Karpas-422 (cell line): ENCODE data around the gene FBXO7. TPM values are rescaled to one million over a fixed set of nuclear protein-coding genes. Genes with fewer than 3 reads are reported as not detected.
"Not testable (repeated sequence)": the region's sequence is repeated elsewhere in the genome, so short reads cannot be mapped to it uniquely, and the experiment has no call there.

Source experiments
- DNase-seq: peaks from one replicate; pipeline ENCODE4 v3.0.0-alpha.2; 2015
- H2AFZ ChIP-seq: fragments of 200-600 bp; sonication (generic); 2 replicates; pipeline ENCODE4 v1.6.1; 2014; ENCODE audit warnings: antibody characterized with exemption, low read length, mixed read lengths
- H3K27ac ChIP-seq: fragments of 200-600 bp; sonication (generic); 2 replicates; pipeline ENCODE4 v1.5.1; 2014; ENCODE audit warnings: mild to moderate bottlenecking, low read length, moderate library complexity
- H3K27me3 ChIP-seq: fragments of 200-600 bp; sonication (generic); 2 replicates; pipeline ENCODE4 v1.6.1; 2014; ENCODE audit warnings: low read length, mixed read lengths
- H3K36me3 ChIP-seq: fragments of 200-600 bp; sonication (generic); 2 replicates; pipeline ENCODE4 v1.6.1; 2014; ENCODE audit warnings: low read length, mixed read lengths; ENCODE audit not compliant: insufficient read depth
- H3K4me1 ChIP-seq: fragments of 200-600 bp; sonication (generic); 2 replicates; pipeline ENCODE4 v1.6.1; 2014; ENCODE audit warnings: mild to moderate bottlenecking, low read length, mixed read lengths
- H3K4me2 ChIP-seq: fragments of 200-600 bp; sonication (generic); 2 replicates; pipeline ENCODE4 v1.6.1; 2014; ENCODE audit warnings: low read length, low read depth, mild to moderate bottlenecking; ENCODE audit not compliant: poor library complexity, severe bottlenecking
- H3K4me3 ChIP-seq: fragments of 200-600 bp; sonication (generic); 2 replicates; pipeline ENCODE4 v1.5.1; 2014; ENCODE audit warnings: mild to moderate bottlenecking, antibody characterized with exemption, low read length, mixed read lengths
- H3K79me2 ChIP-seq: fragments of 200-600 bp; sonication (generic); 2 replicates; pipeline ENCODE4 v1.6.1; 2014; ENCODE audit warnings: mild to moderate bottlenecking, low read length, mixed read lengths
- H3K9ac ChIP-seq: fragments of 200-600 bp; sonication (generic); 2 replicates; pipeline ENCODE4 v1.6.0; 2014; ENCODE audit warnings: low read length
- H3K9me2 ChIP-seq: fragments of 200-600 bp; sonication (generic), shearing (Covaris generic); replicated peaks from 2 replicates; pipeline ENCODE4 v1.6.0; 2014; ENCODE audit warnings: mild to moderate bottlenecking, low read length, moderate library complexity; ENCODE audit not compliant: insufficient read depth
- H3K9me3 ChIP-seq: fragments of 300-700, 200-600 bp; sonication (generic); 2 replicates; pipeline ENCODE4 v1.6.1; 2014; ENCODE audit warnings: low read length, mixed read lengths
- H4K20me1 ChIP-seq: fragments of 200-600 bp; sonication (generic); 2 replicates; pipeline ENCODE4 v1.6.1; 2014; ENCODE audit warnings: mild to moderate bottlenecking, antibody characterized with exemption, low read length, low read depth; ENCODE audit not compliant: insufficient read depth
- total RNA-seq: library from RNA; depleted of rRNA; stranded (reverse); fragments of >200 nt; shearing (Covaris generic); gene quantifications from 2 replicates; pipeline ENCODE4 v1.2.3, GENCODE V29; 2014; ENCODE audit warnings: low replicate concordance

FBXO7 gene
- total RNA-seq, 1 experiment from 2014 or later, result 110 TPM

GRCh38 chr22:32465661-32466060 lies 8.9 kb upstream of the FBXO7 start:
- Histone ChIP-seq H3K4me3 (no peak overlapping the region), H4K20me1 (no peaks in the 10 kb centered on the region), H3K4me2 (no peak overlapping the region), H2AFZ (no peak overlapping the region), H3K9ac (no peak overlapping the region), H3K27me3 (no peaks in the 10 kb centered on the region), H3K9me3 (no peaks in the 10 kb centered on the region), H3K9me2 (no peaks in the 10 kb centered on the region), H3K79me2 (no peaks in the 10 kb centered on the region), H3K27ac (no peak overlapping the region), H3K36me3 (no peaks in the 10 kb centered on the region), H3K4me1 (peaks cover 3% of the 10 kb centered on the region; the same call in 1 of the 2 replicates)
- no peak for DNase-seq

- H3K79me2 ChIP-seq, result no peaks in the 10 kb centered on the region
- DNase-seq, result no peak
- no peaks in the 10 kb centered on the region for H3K4me1 ChIP-seq
- H3K9me2 ChIP-seq, result no peaks in the 10 kb centered on the region
- H3K27me3 ChIP-seq, result no peaks in the 10 kb centered on the region
- H4K20me1 ChIP-seq, result no peaks in the 10 kb centered on the region
- H3K4me2 ChIP-seq, result no peak overlapping the region
- no peak overlapping the region for H3K27ac ChIP-seq
- H3K9ac ChIP-seq, result no peak overlapping the region
- no peaks in the 10 kb centered on the region for H3K36me3 ChIP-seq
- no peaks in the 10 kb centered on the region for H3K9me3 ChIP-seq
- no peak overlapping the region for H3K4me3 ChIP-seq
- no peak overlapping the region for H2AFZ ChIP-seq
Measured at GRCh38 chr22:32466496-32466895, 8.1 kb upstream of the FBXO7 start.

- Histone ChIP-seq H3K9ac (no peak overlapping the region), H3K27me3 (no peaks in the 10 kb centered on the region), H4K20me1 (no peaks in the 10 kb centered on the region), H3K79me2 (peaks cover 2% of the 10 kb centered on the region), H3K9me3 (no peaks in the 10 kb centered on the region), H3K4me3 (no peak overlapping the region), H3K9me2 (no peaks in the 10 kb centered on the region), H3K27ac (no peak overlapping the region), H2AFZ (no peak overlapping the region), H3K36me3 (no peaks in the 10 kb centered on the region), H3K4me1 (peaks cover 11% of the 10 kb centered on the region), H3K4me2 (no peak overlapping the region)
- no peak for DNase-seq
Measured at GRCh38 chr22:32469799-32470212, 4.8 kb upstream of the FBXO7 start.

- H4K20me1 ChIP-seq, result peaks cover 12% of the 10 kb centered on the region
- peaks cover 39% of the 10 kb centered on the region for H3K79me2 ChIP-seq
- H2AFZ ChIP-seq, result peak overlapping the region; percentile 95
- H3K4me1 ChIP-seq, result peaks cover 24% of the 10 kb centered on the region
- H3K4me3 ChIP-seq, result peak overlapping the region; percentile 97
- peak; percentile 81 for DNase-seq
- H3K9me2 ChIP-seq, result no peaks in the 10 kb centered on the region
- no peaks in the 10 kb centered on the region for H3K36me3 ChIP-seq
- H3K9me3 ChIP-seq, result no peaks in the 10 kb centered on the region
- H3K27ac ChIP-seq, result no peak overlapping the region
- no peaks in the 10 kb centered on the region for H3K27me3 ChIP-seq
- peak overlapping the region; percentile 90 for H3K4me2 ChIP-seq
- peak overlapping the region; percentile 87 for H3K9ac ChIP-seq
Measured at GRCh38 chr22:32473388-32473952, 1.1 kb upstream of the FBXO7 start.

GRCh38 chr22:32475468-32476010 lies 928 bp downstream of the FBXO7 start:
- H3K9me3 ChIP-seq, result no peaks in the 10 kb centered on the region
- peaks cover 32% of the 10 kb centered on the region for H3K4me1 ChIP-seq
- peak overlapping the region; percentile 90 for H3K4me2 ChIP-seq
- peak overlapping the region; percentile 87 for H3K9ac ChIP-seq
- H2AFZ ChIP-seq, result peak overlapping the region; percentile 95
- no peaks in the 10 kb centered on the region for H3K9me2 ChIP-seq
- H3K4me3 ChIP-seq, result peak overlapping the region; percentile 97
- peaks cover 3% of the 10 kb centered on the region; the same call in 1 of the 2 replicates for H3K36me3 ChIP-seq
- H3K79me2 ChIP-seq, result peaks cover 57% of the 10 kb centered on the region
- peak; percentile 82 for DNase-seq
- H3K27me3 ChIP-seq, result no peaks in the 10 kb centered on the region
- H4K20me1 ChIP-seq, result peaks cover 15% of the 10 kb centered on the region
- H3K27ac ChIP-seq, result peak overlapping the region; percentile 77

GRCh38 chr22:32476281-32477195 lies 1.9 kb downstream of the FBXO7 start:
- Histone ChIP-seq H3K4me1 (peaks cover 32% of the 10 kb centered on the region), H3K27ac (no peak overlapping the region), H3K4me3 (peak overlapping the region; percentile 97), H3K27me3 (no peaks in the 10 kb centered on the region), H3K9me3 (no peaks in the 10 kb centered on the region), H3K4me2 (peak overlapping the region; percentile 90), H3K36me3 (peaks cover 4% of the 10 kb centered on the region; the same call in 1 of the 2 replicates), H3K9ac (peak overlapping the region; percentile 87), H3K79me2 (peaks cover 67% of the 10 kb centered on the region), H3K9me2 (no peaks in the 10 kb centered on the region), H4K20me1 (peaks cover 15% of the 10 kb centered on the region), H2AFZ (no peak overlapping the region)
- DNase-seq, result no peak

GRCh38 chr22:32477596-32477995 lies 3.0 kb downstream of the FBXO7 start:
- H4K20me1 ChIP-seq, result peaks cover 17% of the 10 kb centered on the region
- peak overlapping the region; percentile 90 for H3K4me2 ChIP-seq
- H3K79me2 ChIP-seq, result peaks cover 77% of the 10 kb centered on the region
- no peaks in the 10 kb centered on the region for H3K9me2 ChIP-seq
- H3K36me3 ChIP-seq, result peaks cover 4% of the 10 kb centered on the region; the same call in 1 of the 2 replicates
- no peak for DNase-seq
- no peak overlapping the region for H3K4me3 ChIP-seq
- no peaks in the 10 kb centered on the region for H3K27me3 ChIP-seq
- peaks cover 32% of the 10 kb centered on the region for H3K4me1 ChIP-seq
- no peak overlapping the region for H2AFZ ChIP-seq
- no peaks in the 10 kb centered on the region for H3K9me3 ChIP-seq
- H3K27ac ChIP-seq, result no peak overlapping the region
- H3K9ac ChIP-seq, result no peak overlapping the region

- not testable (repeated sequence) for DNase-seq, H3K9me2 ChIP-seq, H3K27me3 ChIP-seq, H3K9ac ChIP-seq, H3K27ac ChIP-seq, H3K9me3 ChIP-seq, H3K36me3 ChIP-seq, H3K4me2 ChIP-seq, H3K4me3 ChIP-seq, H2AFZ ChIP-seq
- Histone ChIP-seq H3K79me2 (peaks cover 87% of the 10 kb centered on the region), H4K20me1 (peaks cover 22% of the 10 kb centered on the region), H3K4me1 (peaks cover 27% of the 10 kb centered on the region)
Measured at GRCh38 chr22:32478552-32478951, 3.9 kb downstream of the FBXO7 start.
